DOHH2 (cell line): ENCODE data around the gene ZNF593OS.
A peak's percentile ranks its signal among the peaks of the same experiment; 100 is the strongest.

Experiments
- H3F3A ChIP-seq: fragments of 200-600 bp; sonication (generic), shearing (Covaris generic); 2 replicates; pipeline ENCODE4 v1.6.0; 2016; ENCODE audit warnings: antibody characterized with exemption, mild to moderate bottlenecking; ENCODE audit not compliant: control insufficient read depth, insufficient read depth
- H3K27ac ChIP-seq: fragments of 200-600 bp; sonication (generic); 2 replicates; pipeline ENCODE4 v1.5.1; 2014; ENCODE audit warnings: low read depth, mild to moderate bottlenecking, low read length, moderate library complexity
- H3K27me3 ChIP-seq: fragments of 200-600 bp; sonication (generic); 2 replicates; pipeline ENCODE4 v1.6.1; 2014; ENCODE audit warnings: mild to moderate bottlenecking, low read length, mixed read lengths; ENCODE audit not compliant: control insufficient read depth
- H3K36me3 ChIP-seq: fragments of 200-600 bp; sonication (generic); 2 replicates; pipeline ENCODE4 v1.6.1; 2014; ENCODE audit warnings: mild to moderate bottlenecking, low read length, moderate library complexity, mixed read lengths; ENCODE audit not compliant: control insufficient read depth
- H3K4me1 ChIP-seq: fragments of 200-600 bp; sonication (generic); 2 replicates; pipeline ENCODE4 v1.6.1; 2014; ENCODE audit warnings: mild to moderate bottlenecking, low read length, mixed read lengths; ENCODE audit not compliant: control insufficient read depth
- H3K4me2 ChIP-seq: fragments of 200-600 bp; sonication (generic); 2 replicates; pipeline ENCODE4 v1.6.0; 2014; ENCODE audit warnings: mild to moderate bottlenecking, low read length, moderate library complexity
- H3K4me3 ChIP-seq: fragments of 200-600 bp; sonication (generic); 2 replicates; pipeline ENCODE4 v1.5.1; 2014; ENCODE audit warnings: mild to moderate bottlenecking, low read length, mixed read lengths
- H3K79me2 ChIP-seq: fragments of 200-600 bp; sonication (generic); 2 replicates; pipeline ENCODE4 v1.6.1; 2014; ENCODE audit warnings: mild to moderate bottlenecking, low read length, mixed read lengths; ENCODE audit not compliant: control insufficient read depth
- H3K9me2 ChIP-seq: fragments of 200-600 bp; sonication (generic); replicated peaks from 2 replicates; pipeline ENCODE4 v1.6.1; 2014; ENCODE audit warnings: mild to moderate bottlenecking, low read length, mixed read lengths; ENCODE audit not compliant: control insufficient read depth
- H3K9me3 ChIP-seq: fragments of 200-600 bp; sonication (generic); 2 replicates; pipeline ENCODE4 v1.6.1; 2014; ENCODE audit warnings: antibody characterized with exemption, low read length, mixed read lengths; ENCODE audit not compliant: control insufficient read depth, insufficient read depth
- H4K20me1 ChIP-seq: fragments of 200-600 bp; sonication (generic); 2 replicates; pipeline ENCODE4 v1.6.0; 2014; ENCODE audit warnings: low read depth, mild to moderate bottlenecking, antibody characterized with exemption, low read length, moderate library complexity; ENCODE audit not compliant: control insufficient read depth, insufficient read depth
- EZH2phosphoT487 ChIP-seq: fragments of 200-600 bp; sonication (generic); IDR thresholded peaks from 2 replicates; pipeline ENCODE4 v1.6.1; 2017; ENCODE audit warnings: borderline replicate concordance, mild to moderate bottlenecking, antibody characterized with exemption, low read length, moderate library complexity, mixed read lengths
- TF ChIP-seq, protein P1 (sequence below): fragments of 200-600 bp; sonication (generic); IDR thresholded peaks from one replicate; pipeline ENCODE4 v1.5.1; 2014; ENCODE audit warnings: antibody characterized with exemption, mild to moderate bottlenecking, low read depth, low read length; ENCODE audit not compliant: poor library complexity, severe bottlenecking

ZNF593OS gene

DNA sequence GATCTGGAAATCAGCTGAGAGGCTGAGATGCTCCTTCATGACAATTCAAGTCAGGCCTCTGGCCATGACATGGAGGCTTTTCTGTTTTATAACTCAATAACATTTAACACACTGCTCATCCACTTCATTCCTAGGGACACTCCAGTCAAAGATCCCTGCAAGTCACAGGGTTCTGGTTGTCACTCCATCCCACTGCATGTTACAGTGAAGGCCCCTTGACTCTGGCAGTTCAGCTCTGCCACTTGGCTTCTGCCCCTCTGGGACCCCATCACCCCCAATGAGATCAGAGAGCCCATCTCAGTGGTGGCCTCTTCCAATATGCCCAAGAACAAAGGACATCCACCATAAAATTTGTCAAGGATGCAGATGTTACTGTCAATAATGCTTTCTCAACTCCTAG, 22.7 kb downstream of the ZNF593OS start:
- Histone ChIP-seq H3K79me2 (no peaks in the 10 kb centered on the region), H3K4me1 (peaks cover 4% of the 10 kb centered on the region), H3K9me3 (no peaks in the 10 kb centered on the region), H4K20me1 (no peaks in the 10 kb centered on the region; the same call in none of the 2 replicates), H3K9me2 (no peaks in the 10 kb centered on the region), H3K4me2 (no peak overlapping the region), H3K27ac (no peak overlapping the region), H3K4me3 (no peak overlapping the region), H3F3A (0 out of 2 replicates have a peak, but pooled peaks cover 4% of the 10 kb centered on the region), H3K27me3 (peaks cover 37% of the 10 kb centered on the region), H3K36me3 (no peaks in the 10 kb centered on the region)
- TF ChIP-seq EZH2phosphoT487, result no peak
- TF ChIP-seq, protein P1, sequence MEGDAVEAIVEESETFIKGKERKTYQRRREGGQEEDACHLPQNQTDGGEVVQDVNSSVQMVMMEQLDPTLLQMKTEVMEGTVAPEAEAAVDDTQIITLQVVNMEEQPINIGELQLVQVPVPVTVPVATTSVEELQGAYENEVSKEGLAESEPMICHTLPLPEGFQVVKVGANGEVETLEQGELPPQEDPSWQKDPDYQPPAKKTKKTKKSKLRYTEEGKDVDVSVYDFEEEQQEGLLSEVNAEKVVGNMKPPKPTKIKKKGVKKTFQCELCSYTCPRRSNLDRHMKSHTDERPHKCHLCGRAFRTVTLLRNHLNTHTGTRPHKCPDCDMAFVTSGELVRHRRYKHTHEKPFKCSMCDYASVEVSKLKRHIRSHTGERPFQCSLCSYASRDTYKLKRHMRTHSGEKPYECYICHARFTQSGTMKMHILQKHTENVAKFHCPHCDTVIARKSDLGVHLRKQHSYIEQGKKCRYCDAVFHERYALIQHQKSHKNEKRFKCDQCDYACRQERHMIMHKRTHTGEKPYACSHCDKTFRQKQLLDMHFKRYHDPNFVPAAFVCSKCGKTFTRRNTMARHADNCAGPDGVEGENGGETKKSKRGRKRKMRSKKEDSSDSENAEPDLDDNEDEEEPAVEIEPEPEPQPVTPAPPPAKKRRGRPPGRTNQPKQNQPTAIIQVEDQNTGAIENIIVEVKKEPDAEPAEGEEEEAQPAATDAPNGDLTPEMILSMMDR, result no peak

- TF ChIP-seq, protein P1, result no peak
- TF ChIP-seq EZH2phosphoT487, result no peak
- Histone ChIP-seq H3F3A (0 out of 2 replicates have a peak, but pooled peaks cover 4% of the 10 kb centered on the region), H3K79me2 (no peaks in the 10 kb centered on the region), H3K27me3 (peaks cover 22% of the 10 kb centered on the region), H3K36me3 (no peaks in the 10 kb centered on the region), H4K20me1 (no peaks in the 10 kb centered on the region; the same call in none of the 2 replicates), H3K27ac (no peak overlapping the region), H3K9me3 (no peaks in the 10 kb centered on the region), H3K4me2 (no peak overlapping the region), H3K4me3 (no peak overlapping the region), H3K4me1 (peaks cover 4% of the 10 kb centered on the region), H3K9me2 (no peaks in the 10 kb centered on the region)
Measured at GRCh38 chr1:26145960-26146294, 25.7 kb downstream of the ZNF593OS start.

DNA sequence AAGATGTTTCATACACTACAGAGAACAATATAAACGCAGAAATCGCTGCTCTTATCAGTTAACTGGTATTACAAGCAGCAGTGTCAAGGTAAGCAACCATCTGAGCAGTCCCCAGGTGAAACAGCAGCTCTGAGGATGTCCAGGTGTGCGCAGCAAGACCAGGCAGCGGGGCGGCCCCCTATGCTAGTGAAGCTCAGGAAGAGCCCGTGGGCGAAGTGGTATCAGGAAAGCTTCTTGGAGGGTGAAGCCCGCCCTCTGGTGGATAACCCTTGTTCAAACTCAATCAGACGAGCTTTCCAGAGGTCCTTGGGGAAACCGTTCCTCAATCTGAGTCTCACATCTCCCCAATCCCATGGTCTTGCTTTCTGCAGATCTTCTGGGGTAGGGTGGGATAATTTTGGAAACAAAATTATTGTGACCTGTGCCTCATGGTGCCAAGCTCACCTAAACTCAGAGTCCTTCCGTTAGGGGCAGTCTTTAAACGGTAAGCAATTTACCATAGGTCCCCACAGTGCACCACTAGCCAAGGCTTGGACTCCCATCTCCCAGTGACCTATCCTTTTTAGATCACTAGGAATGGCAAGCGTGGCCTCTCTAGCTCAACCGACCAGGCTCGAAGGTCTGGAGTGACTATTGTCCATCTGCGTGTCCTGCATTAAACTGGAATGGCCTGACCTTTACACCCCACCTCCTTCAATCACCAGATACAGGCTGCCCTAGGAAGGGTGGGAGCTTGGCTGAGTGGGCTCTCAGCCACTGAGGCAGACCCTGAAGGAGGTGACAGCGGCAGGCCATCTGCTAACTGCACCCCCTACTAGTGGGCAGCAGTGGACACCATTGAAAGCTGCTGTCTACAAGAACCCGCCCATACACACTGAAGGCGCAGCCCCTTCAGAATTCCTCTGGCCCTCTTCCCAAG, 26.3 kb downstream of the ZNF593OS start:
- no peak overlapping the region for H3K27ac ChIP-seq
- 0 out of 2 replicates have a peak, but pooled peaks cover 4% of the 10 kb centered on the region for H3F3A ChIP-seq
- H3K4me3 ChIP-seq, result no peak overlapping the region
- no peaks in the 10 kb centered on the region for H3K79me2 ChIP-seq
- no peaks in the 10 kb centered on the region for H3K9me2 ChIP-seq
- H3K4me2 ChIP-seq, result peak overlapping the region; percentile 31; the same call in 1 of the 2 replicates
- TF ChIP-seq, protein P1, result peak; percentile 74
- no peak for TF ChIP-seq EZH2phosphoT487
- peaks cover 19% of the 10 kb centered on the region for H3K27me3 ChIP-seq
- H3K9me3 ChIP-seq, result no peaks in the 10 kb centered on the region
- no peaks in the 10 kb centered on the region; the same call in none of the 2 replicates for H4K20me1 ChIP-seq
- H3K4me1 ChIP-seq, result peaks cover 4% of the 10 kb centered on the region
- no peaks in the 10 kb centered on the region for H3K36me3 ChIP-seq
